Neural crest cell (in vitro differentiated cells): ENCODE measurements around the gene CHAMP1. TPM values are rescaled to one million over a fixed set of nuclear protein-coding genes. Genes with fewer than 3 reads are reported as not detected.

Experiments
- DNase-seq: peaks from one replicate; pipeline ENCODE4 v3.0.0; 2021; ENCODE audit warnings: low read depth, mixed read lengths, low spot score
- H3K27ac Mint-ChIP-seq: one replicate; pipeline ENCODE4 v1.8.0; 2021; ENCODE audit warnings: mild to moderate bottlenecking, mixed read lengths; ENCODE audit not compliant: unreplicated experiment
- H3K27me3 Mint-ChIP-seq: 2 replicates; pipeline ENCODE4 v1.8.0; 2021; ENCODE audit warnings: low read depth, mild to moderate bottlenecking, mixed read lengths
- H3K36me3 Mint-ChIP-seq: 2 replicates; pipeline ENCODE4 v1.8.0; 2021; ENCODE audit warnings: low read depth, mild to moderate bottlenecking, mixed read lengths
- H3K4me1 Mint-ChIP-seq: 2 replicates; pipeline ENCODE4 v1.8.0; 2021; ENCODE audit warnings: mixed read lengths
- H3K4me3 Mint-ChIP-seq: one replicate; pipeline ENCODE4 v1.8.0; 2021; ENCODE audit warnings: mild to moderate bottlenecking, mixed read lengths
- H3K9me3 Mint-ChIP-seq: 2 replicates; pipeline ENCODE4 v1.8.0; 2021; ENCODE audit warnings: mixed read lengths
- CTCF ChIP-seq: fragments of 200-600 bp; sonication (generic); conservative IDR thresholded peaks from 2 replicates; pipeline ENCODE4 v1.5.0; 2021; ENCODE audit warnings: antibody characterized with exemption, mild to moderate bottlenecking
- total RNA-seq: library from RNA; stranded (reverse); gene quantifications from 2 replicates; pipeline ENCODE4 v1.2.1, GENCODE V29; 2021

Gene CHAMP1
- total RNA-seq, 1 donor from 2014 or later: 63.9 TPM

- TF ChIP-seq CTCF: no peak
- Mint-ChIP-seq H3K4me1 (peaks cover 56% of the 10 kb centered on the region), H3K4me3 (peak overlapping the region; percentile 92), H3K27me3 (no peaks in the 10 kb centered on the region), H3K9me3 (no peaks in the 10 kb centered on the region), H3K27ac (peak overlapping the region; percentile 81), H3K36me3 (peaks cover 14% of the 10 kb centered on the region)
- DNase-seq: no peak
Measured at GRCh38 chr13:114315074-114315785, 927 bp downstream of the CHAMP1 start.

GRCh38 chr13:114318624-114319023 lies 4.3 kb downstream of the CHAMP1 start:
- Mint-ChIP-seq H3K4me1 (peaks cover 54% of the 10 kb centered on the region), H3K4me3 (peak overlapping the region; percentile 74), H3K36me3 (peaks cover 30% of the 10 kb centered on the region), H3K9me3 (no peaks in the 10 kb centered on the region), H3K27me3 (no peaks in the 10 kb centered on the region), H3K27ac (no peak overlapping the region)
- no peak for TF ChIP-seq CTCF
- no peak for DNase-seq

- H3K9me3 Mint-ChIP-seq: no peaks in the 10 kb centered on the region
- TF ChIP-seq CTCF: no peak
- H3K27me3 Mint-ChIP-seq: no peaks in the 10 kb centered on the region
- H3K36me3 Mint-ChIP-seq: peaks cover 39% of the 10 kb centered on the region
- H3K27ac Mint-ChIP-seq: peak overlapping the region; percentile 79
- peak overlapping the region; percentile 8 for H3K4me3 Mint-ChIP-seq
- no peak for DNase-seq
- H3K4me1 Mint-ChIP-seq: peaks cover 49% of the 10 kb centered on the region
Measured at GRCh38 chr13:114319441-114319913, 5.2 kb downstream of the CHAMP1 start.

GRCh38 chr13:114320065-114320464 lies 5.8 kb downstream of the CHAMP1 start:
- no peaks in the 10 kb centered on the region for H3K27me3 Mint-ChIP-seq
- TF ChIP-seq CTCF: no peak
- DNase-seq: no peak
- H3K36me3 Mint-ChIP-seq: peaks cover 42% of the 10 kb centered on the region
- no peaks in the 10 kb centered on the region for H3K9me3 Mint-ChIP-seq
- peaks cover 45% of the 10 kb centered on the region for H3K4me1 Mint-ChIP-seq
- H3K4me3 Mint-ChIP-seq: peak overlapping the region; percentile 8
- H3K27ac Mint-ChIP-seq: peak overlapping the region; percentile 79

- TF ChIP-seq CTCF: no peak
- Mint-ChIP-seq H3K9me3 (no peaks in the 10 kb centered on the region), H3K4me1 (peaks cover 48% of the 10 kb centered on the region), H3K27ac (no peak overlapping the region), H3K4me3 (peak overlapping the region; percentile 34), H3K36me3 (peaks cover 49% of the 10 kb centered on the region), H3K27me3 (no peaks in the 10 kb centered on the region)
- DNase-seq: no peak
Measured at GRCh38 chr13:114321256-114321655, 7.0 kb downstream of the CHAMP1 start.
